Gastroesophageal sphincter (tissue), 4 donors: ENCODE measurements around the gene CA11. TPM values are rescaled to one million over a fixed set of nuclear protein-coding genes. Genes with fewer than 3 reads are reported as not detected.
A peak's percentile ranks its signal among the peaks of the same experiment; 100 is the strongest.
"Not testable (repeated sequence)": the region's sequence is repeated elsewhere in the genome, so short reads cannot be mapped to it uniquely, and the experiment has no call there.

ENCODE experiments used
- ATAC-seq: fragments of 150-250 bp; one replicate; pipeline ENCODE4 v1.9.1; 2016; ENCODE audit warnings: mild to moderate bottlenecking, moderate library complexity
- H3K27ac ChIP-seq, 4 donors: fragments of 200-600 bp; sonication (generic) in 3 of 4; 1 replicate in 3 of 4; 2 replicates in 1 of 4; pipeline ENCODE4 v1.5.1; 2016 to 2019
- H3K27me3 ChIP-seq: fragments of 200-600 bp; sonication (generic); one replicate; pipeline ENCODE4 v1.5.1; 2019
- H3K36me3 ChIP-seq, 2 donors: fragments of 200-600 bp; sonication (generic); one replicate each; pipeline ENCODE4 v1.5.1; 2019; ENCODE audit warnings: control low read depth in 1 of 2
- H3K4me1 ChIP-seq, 3 donors: fragments of 200-600 bp; sonication (generic); 1 replicate in 2 of 3; 2 replicates in 1 of 3; pipeline ENCODE4 v1.5.1; 2016 to 2019; ENCODE audit warnings: control low read depth in 2 of 3
- H3K4me3 ChIP-seq, 2 donors: fragments of 200-600 bp; sonication (generic); one replicate each; pipeline ENCODE4 v1.5.1; 2019; ENCODE audit warnings: mild to moderate bottlenecking in 1 of 2, moderate library complexity in 1 of 2
- H3K9me3 ChIP-seq, 3 donors: fragments of 200-600 bp; sonication (generic); one replicate each; pipeline ENCODE4 v1.5.1; 2017 to 2019; ENCODE audit warnings: control low read depth in 2 of 3
- CTCF ChIP-seq, 4 experiments: fragments of 200-600 bp in 2 of 4; fragments of 450-650 bp in 2 of 4; sonication (generic) in 1 of 4; IDR thresholded peaks; one replicate each; pipeline ENCODE4 v1.5.1; 2017 to 2019; ENCODE audit warnings: antibody characterized with exemption in 4 of 4, mild to moderate bottlenecking in 2 of 4, moderate library complexity in 2 of 4
- EP300 ChIP-seq: sonication (generic); formaldehyde crosslinking; IDR thresholded peaks from one replicate; pipeline ENCODE4 v1.6.1; 2017; ENCODE audit warnings: antibody characterized with exemption, mild to moderate bottlenecking
- POLR2A ChIP-seq, 2 donors: fragments of 450-650 bp; IDR thresholded peaks; one replicate each; pipeline ENCODE4 v1.6.1; 2017; ENCODE audit warnings: antibody characterized with exemption in 2 of 2, mild to moderate bottlenecking in 2 of 2, moderate library complexity in 1 of 2
- POLR2AphosphoS5 ChIP-seq: sonication (generic); formaldehyde crosslinking; IDR thresholded peaks from one replicate; pipeline ENCODE4 v1.6.1; 2017; ENCODE audit warnings: antibody characterized with exemption
- WGBS, 2 donors: methylation state at CpG; one replicate each; pipeline ENCODE4 v1.1.5; 2018; ENCODE audit warnings: low coverage in 1 of 2; 5-methylcytosine and 5-hydroxymethylcytosine counted together
- total RNA-seq, 4 donors: library from RNA; depleted of rRNA; stranded (reverse); fragments of >200 nt; gene quantifications; one replicate each; pipeline ENCODE4 v1.1.0, GENCODE V29; 2016

The CA11 gene
- total RNA-seq: 10 to 100 TPM in 3 of 4 donors, 1 to 10 TPM in 1; 10.0 to 28.5 (median 12.5) TPM

GRCh38 chr19:48646001-48646721 lies at the start of gene CA11:
TSS of gene CA11 (minus strand) at chr19:48646187. CDS start at chr19:48645632, 555 bp downstream.
- Histone ChIP-seq H3K27me3 (no peaks in the 10 kb centered on the region), H3K27ac (peak within 1 kb of the TSS; percentile 87 to 94 (median 91)), H3K4me1 (peaks cover 0 to 34% (median 16%) of the 10 kb centered on the region in 3 donors), H3K36me3 (no peaks in the 10 kb centered on the region), H3K9me3 (no peaks in the 10 kb centered on the region), H3K4me3 (peak within 1 kb of the TSS; percentile 59 to 80)
- ATAC-seq: peak; percentile 93
- 0% methylated on average over 6 to 7 of the region's 33 CpGs for WGBS, 2 donors
- TF ChIP-seq POLR2AphosphoS5 (no peak), CTCF (IDR thresholded peaks at IDR 0.05) (peak in 3 of 4 experiments; percentile 88 to 99 (median 88)), POLR2A (IDR thresholded peaks at IDR 0.05) (peak in 1 of 2 donors; percentile 37), EP300 (no peak)

- H3K4me3 ChIP-seq, H3K9me3 ChIP-seq, ATAC-seq, H3K36me3 ChIP-seq, H3K27ac ChIP-seq: not testable (repeated sequence)
- Histone ChIP-seq H3K27me3 (peaks cover 27% of the 10 kb centered on the region), H3K4me1 (peaks cover 0 to 21% (median 0%) of the 10 kb centered on the region in 3 donors)
- 86 to 88% methylated on average over 8 of the region's 9 CpGs for WGBS, 2 donors
Measured at GRCh38 chr19:48693629-48694028, 47.6 kb upstream of the CA11 start.

- no peak overlapping the region for H3K27ac ChIP-seq
Measured at GRCh38 chr19:48689449-48689848, 43.5 kb upstream of the CA11 start.

GRCh38 chr19:48687776-48688175 lies 41.8 kb upstream of the CA11 start:
- Histone ChIP-seq H3K27me3 (no peaks in the 10 kb centered on the region), H3K36me3 (no peaks in the 10 kb centered on the region), H3K4me1 (peaks cover 0 to 11% (median 0%) of the 10 kb centered on the region in 3 donors), H3K4me3 (no peak overlapping the region), H3K9me3 (no peaks in the 10 kb centered on the region), H3K27ac (no peak overlapping the region)
- no peak for ATAC-seq
- 88% methylated on average over 3 of the region's 3 CpGs; no CpG with 5 or more reads in 1 of the 2 donors for WGBS, 2 donors
- TF ChIP-seq POLR2A (IDR thresholded peaks at IDR 0.05) (no peak), EP300 (no peak), CTCF (IDR thresholded peaks at IDR 0.05) (no peak), POLR2AphosphoS5 (no peak)

More at GRCh38 chr19:48689449-48689848, 43.5 kb upstream of the CA11 start:
- Histone ChIP-seq H3K36me3 (no peaks in the 10 kb centered on the region), H3K9me3 (no peaks in the 10 kb centered on the region), H3K4me1 (peaks cover 0 to 8% (median 0%) of the 10 kb centered on the region in 3 donors), H3K4me3 (no peak overlapping the region), H3K27me3 (no peaks in the 10 kb centered on the region)
- no peak for ATAC-seq
- TF ChIP-seq POLR2AphosphoS5: no peak
- WGBS, 2 donors: 37% methylated on average over 6 to 7 of the region's 7 CpGs

- H3K4me3 ChIP-seq, H3K36me3 ChIP-seq, ATAC-seq, H3K27me3 ChIP-seq, H3K27ac ChIP-seq, H3K9me3 ChIP-seq: not testable (repeated sequence)
- 80 to 88% methylated on average over 2 to 6 of the region's 7 CpGs for WGBS, 2 donors
- peaks cover 0 to 11% (median 0%) of the 10 kb centered on the region in 3 donors for H3K4me1 ChIP-seq
Measured at GRCh38 chr19:48686637-48687036, 40.6 kb upstream of the CA11 start.

- Histone ChIP-seq H3K27ac (no peak overlapping the region), H3K36me3 (no peaks in the 10 kb centered on the region), H3K4me3 (no peak overlapping the region), H3K27me3 (no peaks in the 10 kb centered on the region), H3K9me3 (no peaks in the 10 kb centered on the region), H3K4me1 (peaks cover 0 to 11% (median 0%) of the 10 kb centered on the region in 3 donors)
- TF ChIP-seq POLR2A (IDR thresholded peaks at IDR 0.05) (no peak), CTCF (IDR thresholded peaks at IDR 0.05) (no peak), POLR2AphosphoS5 (no peak), EP300 (no peak)
- WGBS, 2 donors: 89% methylated on average over 3 of the region's 3 CpGs; no CpG with 5 or more reads in 1 of the 2 donors
- no peak for ATAC-seq
Measured at GRCh38 chr19:48686088-48686487, 40.1 kb upstream of the CA11 start.
